Lung microvascular endothelial cell (primary cell): ENCODE results near the gene DLAT. TPM values are rescaled to one million over a fixed set of nuclear protein-coding genes. Genes with fewer than 3 reads are reported as not detected.
"Not testable (repeated sequence)": the region's sequence is repeated elsewhere in the genome, so short reads cannot be mapped to it uniquely, and the experiment has no call there.

Source experiments
- DNase-seq, 2 donors: peaks; one replicate each; pipeline versions ENCODE4 v3.0.0 to v3.0.0-alpha.2; 2010; ENCODE audit warnings: low read depth in 2 of 2
- total RNA-seq: library from RNA; depleted of rRNA; stranded (reverse); fragments of >200 nt; gene quantifications from 2 replicates; pipeline ENCODE4 v1.2.1, GENCODE V29; 2014

DLAT gene
- total RNA-seq, 1 donor from 2014 or later = 26.6 TPM

GRCh38 chr11:112004389-112004788, 20.8 kb upstream of the DLAT start:
- peak in 1 of 2 donors; percentile 37 for DNase-seq

GRCh38 chr11:112005422-112006094, 19.6 kb upstream of the DLAT start:
- no peak for DNase-seq

GRCh38 chr11:112006095-112006441, 19.1 kb upstream of the DLAT start:
- DNase-seq = not testable (repeated sequence)

- DNase-seq = not testable (repeated sequence)
Measured at GRCh38 chr11:112011451-112011850, 13.8 kb upstream of the DLAT start.

- no peak for DNase-seq
Measured at GRCh38 chr11:112012874-112013273, 12.3 kb upstream of the DLAT start.

GRCh38 chr11:112013497-112014164, 11.6 kb upstream of the DLAT start:
- DNase-seq = no peak

- DNase-seq = no peak
Measured at GRCh38 chr11:112016088-112016764, 9.0 kb upstream of the DLAT start.

GRCh38 chr11:112016765-112017376, 8.3 kb upstream of the DLAT start:
- peak; percentile 17 to 34 for DNase-seq

GRCh38 chr11:112017538-112017937, 7.7 kb upstream of the DLAT start:
- peak in 1 of 2 donors; percentile 4 for DNase-seq

GRCh38 chr11:112019066-112019465, 6.1 kb upstream of the DLAT start:
- DNase-seq = no peak

- DNase-seq = peak in 1 of 2 donors; percentile 10
Measured at GRCh38 chr11:112023104-112023503, 2.1 kb upstream of the DLAT start.

- DNase-seq = no peak
Measured at GRCh38 chr11:112024178-112024772, 933 bp upstream of the DLAT start.

- DNase-seq = peak; percentile 9 to 17
Measured at GRCh38 chr11:112025707-112026106, 499 bp downstream of the DLAT start.

GRCh38 chr11:112026784-112027410, 1.7 kb downstream of the DLAT start:
- not testable (repeated sequence) for DNase-seq

GRCh38 chr11:112029460-112029859, 4.3 kb downstream of the DLAT start:
- DNase-seq = no peak

GRCh38 chr11:112033902-112034301, 8.7 kb downstream of the DLAT start:
- DNase-seq = no peak

- no peak for DNase-seq
Measured at GRCh38 chr11:112037527-112037926, 12.3 kb downstream of the DLAT start.

GRCh38 chr11:112042161-112042960, 17.2 kb downstream of the DLAT start:
- peak; percentile 5 to 78 for DNase-seq

- DNase-seq = no peak
Measured at GRCh38 chr11:112042961-112043304, 17.7 kb downstream of the DLAT start.

GRCh38 chr11:112044961-112045360, 19.8 kb downstream of the DLAT start:
- no peak for DNase-seq

GRCh38 chr11:112046647-112047046, 21.4 kb downstream of the DLAT start:
- not testable (repeated sequence) for DNase-seq
